HCT116 (cell line): ENCODE results near the gene AHSP. TPM values are rescaled to one million over a fixed set of nuclear protein-coding genes. Genes with fewer than 3 reads are reported as not detected.

ENCODE experiments used
- ATAC-seq: fragments of 200-7000 bp; cut with Tn5 transposase; 2 replicates; pipeline ENCODE4 v1.9.1; 2020; ENCODE audit warnings: mild to moderate bottlenecking, moderate library complexity
- BruUV-seq: library from RNA; stranded (reverse); fragments of 400-500 nt; replicated peaks from 2 replicates; lab custom pipeline; 2021; lab: Mats Ljungman, UMichigan
- CTCF ChIA-PET: fragments of 300-600 bp; sonication (Branson Sonifier 250); formaldehyde crosslinking; loops from one replicate; lab custom pipeline; 2021; ENCODE audit warnings: antibody characterized with exemption; lab: Charles Lee
- POLR2A ChIA-PET: fragments of 300-600, 350-600 bp; sonication (Branson Sonifier 250); formaldehyde crosslinking; loops from one replicate; lab custom pipeline; 2021; ENCODE audit warnings: antibody characterized with exemption; lab: Charles Lee
- RAD21 ChIA-PET, 2 experiments: fragments of 300-600 bp; sonication (Branson Sonifier 250); formaldehyde crosslinking; loops; one replicate each; lab custom pipeline; 2023; ENCODE audit warnings: low total read pairs in 2 of 2; ENCODE audit not compliant: uncharacterized antibody in 2 of 2, unreplicated experiment in 2 of 2, low non-redundant PET in 1 of 2; lab: Charles Lee
- DNase-seq: peaks from one replicate; pipeline ENCODE4 v3.0.0-alpha.2; 2010; ENCODE audit warnings: low read depth, low spot score
- H2AFZ ChIP-seq: fragments of 200-600 bp; shearing (Covaris generic), sonication (generic); 2 replicates; pipeline ENCODE4 v1.6.1; 2017; ENCODE audit warnings: low read depth, mixed run types, mixed read lengths, antibody characterized with exemption, low read length; ENCODE audit not compliant: poor library complexity, severe bottlenecking
- H3K27ac ChIP-seq: 2 replicates; pipeline ENCODE4 v1.5.1; 2012; ENCODE audit warnings: low read depth, low read length
- H3K27me3 ChIP-seq: fragments of 200-600 bp; sonication (generic); 2 replicates; pipeline ENCODE4 v1.6.1; 2016; ENCODE audit warnings: mixed run types, low read length, mixed read lengths; ENCODE audit not compliant: insufficient read depth
- H3K36me3 ChIP-seq, 2 experiments: fragments of 200-500 bp in 1 of 2; fragments of 200-600 bp in 1 of 2; sonication (Bioruptor generic) in 1 of 2; sonication (generic) in 1 of 2; 2 replicates each; pipeline versions ENCODE4 v1.5.1 to v1.6.1; 2014 to 2016; ENCODE audit warnings: low read length in 2 of 2, inconsistent platforms in 1 of 2, mixed read lengths in 1 of 2, mixed run types in 1 of 2; ENCODE audit not compliant: insufficient read depth in 2 of 2, control insufficient read depth in 1 of 2
- H3K4me1 ChIP-seq, 2 experiments: fragments of 200-600 bp in 1 of 2; sonication (generic) in 1 of 2; 2 replicates each; pipeline versions ENCODE4 v1.5.1 to v1.6.1; 2012 to 2017; ENCODE audit warnings: low read length in 2 of 2, inconsistent platforms in 1 of 2, mild to moderate bottlenecking in 1 of 2, mixed read lengths in 1 of 2, mixed run types in 1 of 2, moderate library complexity in 1 of 2; ENCODE audit not compliant: insufficient read depth in 2 of 2, control insufficient read depth in 1 of 2
- H3K4me2 ChIP-seq: fragments of 200-600 bp; sonication (generic); 2 replicates; pipeline ENCODE4 v1.6.1; 2017; ENCODE audit warnings: mixed run types, low read length, mixed read lengths
- H3K4me3 ChIP-seq, 2 experiments: fragments of 200-600 bp in 1 of 2; sonication (generic) in 1 of 2; replicated peaks in 1 of 2; 2 replicates each; pipeline ENCODE4 v1.5.1; 2011 to 2016; ENCODE audit warnings: low read length in 2 of 2, control low read depth in 1 of 2, low read depth in 1 of 2, mild to moderate bottlenecking in 1 of 2, mixed read lengths in 1 of 2, mixed run types in 1 of 2
- H3K79me2 ChIP-seq: fragments of 200-600 bp; sonication (generic); 2 replicates; pipeline ENCODE4 v1.6.1; 2017; ENCODE audit warnings: mild to moderate bottlenecking, mixed run types, low read length, moderate library complexity, mixed read lengths; ENCODE audit not compliant: insufficient read depth
- H3K9ac ChIP-seq: fragments of 200-600 bp; sonication (generic); 2 replicates; pipeline ENCODE4 v1.6.1; 2016; ENCODE audit warnings: low read length, mixed read lengths
- H3K9me2 ChIP-seq: fragments of 200-600 bp; sonication (generic), shearing (Covaris generic); 2 replicates; pipeline ENCODE4 v1.6.1; 2017; ENCODE audit warnings: mixed run types, mild to moderate bottlenecking, moderate library complexity; ENCODE audit not compliant: insufficient read depth
- H3K9me3 ChIP-seq, 2 experiments: fragments of 200-500 bp in 1 of 2; fragments of 200-600 bp in 1 of 2; sonication (Bioruptor generic) in 1 of 2; sonication (generic) in 1 of 2; 2 replicates each; pipeline ENCODE4 v1.6.1; 2014 to 2017; ENCODE audit warnings: low read length in 2 of 2, mixed read lengths in 2 of 2, inconsistent platforms in 1 of 2, low read depth in 1 of 2, mild to moderate bottlenecking in 1 of 2, mixed run types in 1 of 2, moderate library complexity in 1 of 2; ENCODE audit not compliant: control insufficient read depth in 1 of 2, insufficient read depth in 1 of 2
- H4K20me1 ChIP-seq: fragments of 200-600 bp; sonication (generic), shearing (Covaris generic); 2 replicates; pipeline ENCODE4 v1.6.1; 2017; ENCODE audit warnings: mixed run types, mild to moderate bottlenecking, moderate library complexity; ENCODE audit not compliant: insufficient read depth
- EGR1 ChIP-seq: IDR thresholded peaks from 2 replicates; pipeline ENCODE4 v1.6.1; 2012; ENCODE audit warnings: low read depth
- ELF1 ChIP-seq: IDR thresholded peaks from 2 replicates; pipeline ENCODE4 v1.6.1; 2012; ENCODE audit warnings: low read depth, borderline replicate concordance
- EZH2 ChIP-seq: fragments of 200-600 bp; sonication (generic); IDR thresholded peaks from 2 replicates; pipeline ENCODE4 v1.6.1; 2017; ENCODE audit warnings: antibody characterized with exemption, mixed run types
- EZH2phosphoT487 ChIP-seq: fragments of 200-600 bp; IDR thresholded peaks from 2 replicates; pipeline ENCODE4 v1.6.1; 2018; ENCODE audit warnings: antibody characterized with exemption, borderline replicate concordance
- JUND ChIP-seq: IDR thresholded peaks from 2 replicates; pipeline ENCODE4 v1.6.1; 2012
- MAX ChIP-seq: IDR thresholded peaks from 2 replicates; pipeline ENCODE4 v1.6.1; 2012
- POLR2A ChIP-seq: IDR thresholded peaks from 2 replicates; pipeline ENCODE4 v1.7.0; 2011; ENCODE audit warnings: borderline replicate concordance; ENCODE audit not compliant: insufficient read depth, insufficient read length; ENCODE audit errors: extremely low read depth
- POLR2AphosphoS5 ChIP-seq: IDR thresholded peaks from 2 replicates; pipeline ENCODE4 v1.6.1; 2011; ENCODE audit warnings: mild to moderate bottlenecking, low read depth, low read length, moderate library complexity
- TCF7L2 ChIP-seq: IDR thresholded peaks from 2 replicates; pipeline ENCODE4 v1.7.0; 2011; ENCODE audit warnings: borderline replicate concordance, inconsistent platforms; ENCODE audit not compliant: insufficient read depth, insufficient read length; ENCODE audit errors: extremely low read depth
- YY1 ChIP-seq: IDR thresholded peaks from 2 replicates; pipeline ENCODE4 v1.6.1; 2011; ENCODE audit warnings: low read length, low read depth, moderate library complexity, mild to moderate bottlenecking; ENCODE audit not compliant: insufficient replicate concordance; ENCODE audit errors: extremely low read depth
- ZBTB33 ChIP-seq: IDR thresholded peaks from 2 replicates; pipeline ENCODE4 v1.6.1; 2011; ENCODE audit warnings: mild to moderate bottlenecking, low read length, moderate library complexity; ENCODE audit not compliant: insufficient replicate concordance; ENCODE audit errors: extremely low read depth
- ZFX ChIP-seq: fragments of 450-650 bp; IDR thresholded peaks from 2 replicates; pipeline ENCODE4 v1.6.1; 2017
- ZNF274 ChIP-seq: fragments of 200-500 bp; sonication (Bioruptor generic); IDR thresholded peaks from 2 replicates; pipeline ENCODE4 v1.6.1; 2014; ENCODE audit warnings: mild to moderate bottlenecking, low read depth, low read length, inconsistent platforms
- intact Hi-C: fragments of 100-400 bp; cut with micrococcal nuclease; formaldehyde crosslinking; loops from 2 replicates; pipeline ENCODE4 v1.10.0; 2022
- total RNA-seq: library from RNA; stranded (reverse); gene quantifications from one replicate; pipeline ENCODE4 v1.2.1, GENCODE V29; 2021; ENCODE audit not compliant: unreplicated experiment

Gene AHSP
- total RNA-seq, 1 experiment from 2014 or later, result not detected

- intact Hi-C loops, result no loop called here
- DNase-seq, result no peak
- Histone ChIP-seq H3K9me3 (no peaks in the 10 kb centered on the region), H3K4me3 (no peak overlapping the region), H3K27ac (no peak overlapping the region), H3K9me2 (no peaks in the 10 kb centered on the region), H3K79me2 (no peaks in the 10 kb centered on the region), H3K36me3 (no peaks in the 10 kb centered on the region), H3K4me1 (peaks cover 7 to 20% of the 10 kb centered on the region in 2 experiments; a peak in 3 of 4 replicates), H2AFZ (no peak overlapping the region), H3K4me2 (no peak overlapping the region), H4K20me1 (no peaks in the 10 kb centered on the region), H3K9ac (no peak overlapping the region), H3K27me3 (no peaks in the 10 kb centered on the region)
- CTCF ChIA-PET, result interaction anchor here (1.4 kb wide), 1 partner anchor 13 kb away, joined by 3 read pairs; no protein-coding TSS in a partner anchor
- RAD21 ChIA-PET, result no interaction called here
- no TSS peak for BruUV-seq
- POLR2A ChIA-PET, result no interaction called here
- ATAC-seq, result no peak
- TF ChIP-seq ZBTB33 (no peak), ELF1 (no peak), POLR2A (no peak), TCF7L2 (no peak)
These were observed 41.7 kb upstream of the AHSP start for GRCh38 chr16:31486045-31486444.

- Histone ChIP-seq H3K9me2 (no peaks in the 10 kb centered on the region), H3K4me3 (peak overlapping the region; percentile 54 to 59), H2AFZ (no peak overlapping the region), H3K4me2 (peak overlapping the region; percentile 97), H3K9ac (peak overlapping the region; percentile 54), H3K27me3 (no peaks in the 10 kb centered on the region), H3K36me3 (no peaks in the 10 kb centered on the region; a peak in 1 of 4 replicates), H3K9me3 (no peaks in the 10 kb centered on the region), H3K79me2 (no peaks in the 10 kb centered on the region), H3K4me1 (peaks cover 7 to 20% of the 10 kb centered on the region in 2 experiments; a peak in 3 of 4 replicates), H4K20me1 (no peaks in the 10 kb centered on the region), H3K27ac (peak overlapping the region; percentile 28; the same call in 1 of the 2 replicates)
- TF ChIP-seq EGR1, result no peak
- TF ChIP-seq JUND, result no peak
- TF ChIP-seq TCF7L2, result no peak
- TF ChIP-seq ZNF274, result no peak
- no peak for TF ChIP-seq EZH2phosphoT487
- no peak for TF ChIP-seq EZH2
- TF ChIP-seq POLR2AphosphoS5, result no peak
- TF ChIP-seq POLR2A, result no peak
- no peak for TF ChIP-seq ZFX
- no peak for TF ChIP-seq YY1
- no peak for TF ChIP-seq MAX
- DNase-seq, result no peak
- peak; percentile 13 for ATAC-seq
- ChIA-PET RAD21 (no interaction called here), CTCF (interaction anchor here (1.4 kb wide), 1 partner anchor 14 kb away, joined by 3 read pairs; no protein-coding TSS in a partner anchor), POLR2A (no interaction called here)
- intact Hi-C loops, result no loop called here
- BruUV-seq, result no TSS peak
These were observed 40.5 kb upstream of the AHSP start for GRCh38 chr16:31487071-31487719.
